HG03039 (cell line): ENCODE measurements around the gene SLC24A4.
"Not testable (repeated sequence)": the region's sequence is repeated elsewhere in the genome, so short reads cannot be mapped to it uniquely, and the experiment has no call there.

ENCODE experiments used
- ATAC-seq: cut with Tn5 transposase; IDR thresholded peaks from one replicate; pipeline ENCODE4 v1.9.1; 2021; ENCODE audit warnings: mild to moderate bottlenecking, moderate library complexity; ENCODE audit not compliant: unreplicated experiment

The SLC24A4 gene

DNA sequence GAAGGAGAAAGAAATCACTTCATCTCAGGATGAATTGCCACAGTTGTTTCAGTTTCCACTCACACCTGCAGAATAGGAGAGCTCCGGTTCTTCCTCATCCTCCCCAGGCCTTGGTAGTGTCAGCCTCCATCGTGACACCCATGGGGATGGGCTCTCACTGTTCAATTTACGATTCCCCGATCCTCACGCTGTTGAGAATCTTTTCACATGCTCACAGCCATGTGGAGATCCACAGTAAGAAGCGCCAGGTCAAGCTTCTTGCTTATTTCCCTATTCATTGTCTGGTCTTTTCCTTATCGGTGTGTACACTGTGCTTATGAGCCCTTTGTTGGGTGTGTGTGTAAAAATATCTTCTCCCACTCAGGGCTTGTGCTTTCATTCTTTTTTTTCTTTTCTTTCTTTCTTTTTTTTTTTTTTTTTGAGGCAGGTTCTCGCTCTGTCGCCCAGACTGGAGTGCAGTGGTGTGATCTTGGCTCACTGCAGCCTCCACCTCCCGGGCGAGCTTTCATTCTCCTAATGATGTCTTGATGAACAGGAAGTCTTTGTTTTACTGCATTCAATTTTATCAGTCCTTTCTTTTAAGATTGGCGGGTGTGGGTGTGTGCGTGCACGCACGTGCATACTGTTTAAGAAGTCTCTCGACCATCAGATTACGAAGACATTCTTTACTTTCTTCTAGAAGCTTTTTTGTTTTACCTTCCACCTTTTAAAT is 212.1 kb downstream of the SLC24A4 start:
- ATAC-seq, result no peak

DNA sequence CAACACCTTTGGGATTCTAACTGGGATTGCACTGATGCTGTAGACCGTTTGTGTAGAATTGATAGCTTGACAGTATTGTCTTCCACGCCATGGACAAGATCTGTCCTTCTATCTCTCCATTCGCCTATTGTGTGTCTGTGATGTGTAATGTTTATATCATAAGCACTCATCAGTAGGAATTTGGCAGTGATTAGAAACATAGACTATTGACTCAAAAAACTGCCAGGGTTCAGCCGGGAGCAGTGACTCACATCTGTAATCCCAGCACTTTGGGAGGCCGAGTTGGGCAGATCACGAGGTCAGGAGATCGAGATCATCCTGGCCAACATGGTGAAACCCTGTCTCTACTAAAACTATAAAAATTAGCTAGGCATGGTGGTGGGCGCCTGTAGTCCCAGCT is 213.3 kb downstream of the SLC24A4 start:
- not testable (repeated sequence) for ATAC-seq

GRCh38 chr14:92538412-92538985 is 215.5 kb downstream of the SLC24A4 start:
- peak; percentile 55 for ATAC-seq

GRCh38 chr14:92539419-92539818 is 216.5 kb downstream of the SLC24A4 start:
- no peak for ATAC-seq

GRCh38 chr14:92539875-92540274 is 216.9 kb downstream of the SLC24A4 start:
- ATAC-seq, result no peak

- no peak for ATAC-seq
These were observed 217.6 kb downstream of the SLC24A4 start for GRCh38 chr14:92540472-92541048.

DNA sequence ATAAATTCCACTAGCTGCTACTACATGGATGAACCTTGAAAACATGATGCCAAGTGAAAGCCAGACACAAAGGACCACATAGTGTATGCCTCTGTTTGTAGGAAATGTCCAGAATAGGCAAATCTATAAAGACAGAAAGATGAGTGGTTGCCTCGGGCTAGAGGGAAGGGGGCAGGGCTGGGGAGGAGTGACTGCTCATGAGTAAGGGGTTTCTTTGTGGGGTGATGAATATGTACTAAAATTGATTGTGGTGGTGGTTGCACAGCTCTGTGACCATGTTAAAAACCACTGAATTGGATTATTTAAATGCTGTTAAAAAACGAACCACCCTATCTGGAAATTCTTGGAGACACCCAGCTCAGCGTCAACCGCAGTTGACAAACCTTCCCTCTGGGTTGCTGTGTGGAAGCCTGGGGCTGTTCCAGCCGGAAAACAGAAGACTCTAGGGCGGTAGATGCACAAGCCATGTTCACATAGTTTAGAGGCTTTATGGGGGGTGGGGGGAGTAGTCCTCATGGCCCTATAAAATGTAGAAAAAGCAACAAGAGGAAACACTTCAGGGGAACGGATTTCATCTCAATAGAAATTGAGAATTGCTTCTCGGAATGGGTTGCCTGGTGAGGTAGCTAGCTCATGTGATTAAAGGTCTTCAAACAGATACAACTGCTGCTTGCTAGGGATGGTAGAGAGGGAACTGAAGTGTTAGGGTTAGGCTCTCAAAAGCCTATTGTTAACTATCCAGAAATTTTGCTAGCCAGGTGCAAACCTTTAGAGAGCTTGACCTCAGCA is 220.0 kb downstream of the SLC24A4 start:
- ATAC-seq, result no peak

GRCh38 chr14:92544051-92544720 is 221.2 kb downstream of the SLC24A4 start:
- ATAC-seq, result no peak

DNA sequence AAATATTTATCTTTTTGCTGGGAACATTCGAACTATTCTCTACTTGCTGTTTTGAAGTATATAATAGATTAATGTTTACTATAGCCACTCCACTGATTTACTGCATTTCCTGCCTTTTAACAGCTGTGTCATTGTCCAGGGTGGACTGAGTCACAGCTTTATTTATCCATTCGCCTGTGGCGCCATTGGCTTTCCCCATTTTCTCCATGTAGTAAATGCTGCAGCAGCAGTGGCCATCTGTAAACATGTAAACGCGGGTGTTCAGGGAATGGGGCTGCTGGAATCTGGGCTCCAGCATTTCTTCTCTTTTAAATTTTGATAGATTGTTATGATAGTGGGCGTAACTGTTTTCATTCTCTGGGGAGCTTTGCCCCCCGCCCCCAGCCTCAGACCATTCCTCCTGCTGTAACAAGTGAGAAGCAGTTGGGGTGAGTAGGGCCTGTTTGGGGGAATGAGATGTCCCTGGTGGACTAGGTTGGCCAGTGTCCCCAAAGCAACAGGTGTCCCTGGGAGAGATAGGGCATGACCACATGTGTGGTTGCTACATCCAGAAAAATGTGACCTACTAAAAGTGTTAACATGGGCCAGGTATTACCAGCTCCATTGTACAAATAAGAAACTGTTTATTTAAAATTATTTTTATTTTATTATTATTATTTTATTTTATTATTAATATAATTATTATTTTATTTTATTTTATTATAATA is 223.5 kb downstream of the SLC24A4 start:
- ATAC-seq, result no peak

GRCh38 chr14:92549105-92549858 is 226.3 kb downstream of the SLC24A4 start:
- no peak for ATAC-seq

GRCh38 chr14:92549859-92550230 is 226.9 kb downstream of the SLC24A4 start:
- no peak for ATAC-seq
